ENCODE results near the gene NUP188.

DNA sequence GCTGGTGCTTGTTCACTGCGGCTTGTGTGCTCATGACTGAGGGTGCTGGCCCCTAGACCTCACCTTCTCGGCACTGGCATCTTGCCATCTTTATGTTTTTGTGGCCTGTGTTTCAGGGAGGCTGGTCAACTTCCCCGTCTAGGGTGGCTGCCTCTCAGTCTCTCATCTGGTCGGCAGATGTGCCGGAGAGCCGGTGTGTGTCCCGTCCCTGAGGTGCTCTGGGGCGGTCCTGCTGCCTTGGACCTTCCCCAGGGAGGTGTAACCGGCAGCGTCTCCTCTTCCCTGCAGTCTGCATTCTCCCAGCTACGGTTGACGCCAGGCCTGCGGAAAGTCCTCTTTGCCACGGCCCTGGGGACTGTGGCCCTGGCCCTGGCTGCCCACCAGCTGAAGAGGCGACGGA is 94.5 kb downstream of the NUP188 start:
- TF ChIP-seq, protein P1, sequence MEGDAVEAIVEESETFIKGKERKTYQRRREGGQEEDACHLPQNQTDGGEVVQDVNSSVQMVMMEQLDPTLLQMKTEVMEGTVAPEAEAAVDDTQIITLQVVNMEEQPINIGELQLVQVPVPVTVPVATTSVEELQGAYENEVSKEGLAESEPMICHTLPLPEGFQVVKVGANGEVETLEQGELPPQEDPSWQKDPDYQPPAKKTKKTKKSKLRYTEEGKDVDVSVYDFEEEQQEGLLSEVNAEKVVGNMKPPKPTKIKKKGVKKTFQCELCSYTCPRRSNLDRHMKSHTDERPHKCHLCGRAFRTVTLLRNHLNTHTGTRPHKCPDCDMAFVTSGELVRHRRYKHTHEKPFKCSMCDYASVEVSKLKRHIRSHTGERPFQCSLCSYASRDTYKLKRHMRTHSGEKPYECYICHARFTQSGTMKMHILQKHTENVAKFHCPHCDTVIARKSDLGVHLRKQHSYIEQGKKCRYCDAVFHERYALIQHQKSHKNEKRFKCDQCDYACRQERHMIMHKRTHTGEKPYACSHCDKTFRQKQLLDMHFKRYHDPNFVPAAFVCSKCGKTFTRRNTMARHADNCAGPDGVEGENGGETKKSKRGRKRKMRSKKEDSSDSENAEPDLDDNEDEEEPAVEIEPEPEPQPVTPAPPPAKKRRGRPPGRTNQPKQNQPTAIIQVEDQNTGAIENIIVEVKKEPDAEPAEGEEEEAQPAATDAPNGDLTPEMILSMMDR (IDR thresholded peaks at IDR 0.05), result no peak
- no peak for TF ChIP-seq EZH2 (IDR thresholded peaks at IDR 0.05)
- no peak for TF ChIP-seq EZH2phosphoT487 (IDR thresholded peaks at IDR 0.05)
